GM10266 (cell line): Measurements from ENCODE around the gene ST6GALNAC4.

Experiments used
- DNase-seq: peaks from one replicate; pipeline ENCODE4 v3.0.0; 2012; ENCODE audit errors: extremely low spot score
- CTCF ChIP-seq: IDR thresholded peaks from 2 replicates; pipeline ENCODE4 v1.5.1; 2012; ENCODE audit warnings: mild to moderate bottlenecking, low read depth; ENCODE audit not compliant: control insufficient read depth, insufficient read depth; ENCODE audit errors: missing control alignments

ST6GALNAC4 gene

GRCh38 chr9:127953768-127954505 is 37.1 kb upstream of the ST6GALNAC4 start:
- no peak for DNase-seq
- no peak for TF ChIP-seq CTCF

- no peak for TF ChIP-seq CTCF
- DNase-seq, result no peak
These were observed 36.3 kb upstream of the ST6GALNAC4 start for GRCh38 chr9:127953154-127953553.

- DNase-seq, result no peak
- TF ChIP-seq CTCF, result no peak
These were observed 33.9 kb upstream of the ST6GALNAC4 start for GRCh38 chr9:127950513-127951289.

- DNase-seq, result no peak
- TF ChIP-seq CTCF, result no peak
These were observed 33.1 kb upstream of the ST6GALNAC4 start for GRCh38 chr9:127949827-127950512.

GRCh38 chr9:127947841-127948710 is 31.2 kb upstream of the ST6GALNAC4 start:
- no peak for TF ChIP-seq CTCF
- DNase-seq, result no peak

GRCh38 chr9:127946728-127947127 is 29.9 kb upstream of the ST6GALNAC4 start:
- TF ChIP-seq CTCF, result no peak
- DNase-seq, result no peak
